Loucy (cell line): ENCODE results near the gene GOLGA7B.

Source experiments
- EZH2phosphoT487 ChIP-seq: fragments of 200-600 bp; IDR thresholded peaks from 2 replicates; pipeline ENCODE4 v1.6.1; 2018; ENCODE audit warnings: antibody characterized with exemption, mild to moderate bottlenecking, moderate library complexity, borderline replicate concordance
- TF ChIP-seq, protein P1 (sequence below): fragments of 200-600 bp; sonication (generic); conservative IDR thresholded peaks from 2 replicates; pipeline ENCODE4 v1.5.1; 2014; ENCODE audit warnings: mild to moderate bottlenecking, antibody characterized with exemption, low read length

DNA sequence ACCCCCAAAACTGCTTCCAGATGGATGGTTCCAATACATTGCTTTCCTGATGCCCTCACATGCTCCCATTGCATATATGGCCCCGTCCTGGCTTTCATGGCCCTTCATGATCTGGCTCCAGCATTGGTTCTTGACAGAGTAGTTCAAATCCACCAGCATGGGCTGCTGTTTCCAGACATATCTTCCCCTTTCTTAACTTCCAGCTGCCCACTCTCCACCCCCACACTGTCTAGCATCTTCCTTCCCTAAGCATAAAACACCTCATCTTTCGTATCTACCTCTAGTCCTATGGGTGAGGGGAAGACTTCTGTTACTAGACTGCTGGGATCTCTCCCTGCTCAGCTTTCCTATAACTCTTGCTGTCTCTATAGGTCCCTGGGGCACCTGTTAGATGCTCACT, 13.2 kb upstream of the GOLGA7B start:
- TF ChIP-seq, protein P1, sequence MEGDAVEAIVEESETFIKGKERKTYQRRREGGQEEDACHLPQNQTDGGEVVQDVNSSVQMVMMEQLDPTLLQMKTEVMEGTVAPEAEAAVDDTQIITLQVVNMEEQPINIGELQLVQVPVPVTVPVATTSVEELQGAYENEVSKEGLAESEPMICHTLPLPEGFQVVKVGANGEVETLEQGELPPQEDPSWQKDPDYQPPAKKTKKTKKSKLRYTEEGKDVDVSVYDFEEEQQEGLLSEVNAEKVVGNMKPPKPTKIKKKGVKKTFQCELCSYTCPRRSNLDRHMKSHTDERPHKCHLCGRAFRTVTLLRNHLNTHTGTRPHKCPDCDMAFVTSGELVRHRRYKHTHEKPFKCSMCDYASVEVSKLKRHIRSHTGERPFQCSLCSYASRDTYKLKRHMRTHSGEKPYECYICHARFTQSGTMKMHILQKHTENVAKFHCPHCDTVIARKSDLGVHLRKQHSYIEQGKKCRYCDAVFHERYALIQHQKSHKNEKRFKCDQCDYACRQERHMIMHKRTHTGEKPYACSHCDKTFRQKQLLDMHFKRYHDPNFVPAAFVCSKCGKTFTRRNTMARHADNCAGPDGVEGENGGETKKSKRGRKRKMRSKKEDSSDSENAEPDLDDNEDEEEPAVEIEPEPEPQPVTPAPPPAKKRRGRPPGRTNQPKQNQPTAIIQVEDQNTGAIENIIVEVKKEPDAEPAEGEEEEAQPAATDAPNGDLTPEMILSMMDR: no peak
- TF ChIP-seq EZH2phosphoT487: no peak
